GM12873 (cell line): ENCODE measurements around the gene CACNA1C.

ENCODE experiments used
- TF ChIP-seq, protein P1 (sequence below): IDR thresholded peaks from 2 replicates; pipeline ENCODE4 v1.5.1; 2012; ENCODE audit warnings: low read depth, mild to moderate bottlenecking, moderate library complexity, low read length, control low read depth; ENCODE audit not compliant: insufficient read depth; ENCODE audit errors: missing control alignments

Gene CACNA1C

GRCh38 chr12:2225696-2226095 lies 172.9 kb downstream of the CACNA1C start:
- TF ChIP-seq, protein P1, sequence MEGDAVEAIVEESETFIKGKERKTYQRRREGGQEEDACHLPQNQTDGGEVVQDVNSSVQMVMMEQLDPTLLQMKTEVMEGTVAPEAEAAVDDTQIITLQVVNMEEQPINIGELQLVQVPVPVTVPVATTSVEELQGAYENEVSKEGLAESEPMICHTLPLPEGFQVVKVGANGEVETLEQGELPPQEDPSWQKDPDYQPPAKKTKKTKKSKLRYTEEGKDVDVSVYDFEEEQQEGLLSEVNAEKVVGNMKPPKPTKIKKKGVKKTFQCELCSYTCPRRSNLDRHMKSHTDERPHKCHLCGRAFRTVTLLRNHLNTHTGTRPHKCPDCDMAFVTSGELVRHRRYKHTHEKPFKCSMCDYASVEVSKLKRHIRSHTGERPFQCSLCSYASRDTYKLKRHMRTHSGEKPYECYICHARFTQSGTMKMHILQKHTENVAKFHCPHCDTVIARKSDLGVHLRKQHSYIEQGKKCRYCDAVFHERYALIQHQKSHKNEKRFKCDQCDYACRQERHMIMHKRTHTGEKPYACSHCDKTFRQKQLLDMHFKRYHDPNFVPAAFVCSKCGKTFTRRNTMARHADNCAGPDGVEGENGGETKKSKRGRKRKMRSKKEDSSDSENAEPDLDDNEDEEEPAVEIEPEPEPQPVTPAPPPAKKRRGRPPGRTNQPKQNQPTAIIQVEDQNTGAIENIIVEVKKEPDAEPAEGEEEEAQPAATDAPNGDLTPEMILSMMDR, result no peak

- TF ChIP-seq, protein P1, result no peak
These were observed 173.9 kb downstream of the CACNA1C start for GRCh38 chr12:2226641-2227040.

DNA sequence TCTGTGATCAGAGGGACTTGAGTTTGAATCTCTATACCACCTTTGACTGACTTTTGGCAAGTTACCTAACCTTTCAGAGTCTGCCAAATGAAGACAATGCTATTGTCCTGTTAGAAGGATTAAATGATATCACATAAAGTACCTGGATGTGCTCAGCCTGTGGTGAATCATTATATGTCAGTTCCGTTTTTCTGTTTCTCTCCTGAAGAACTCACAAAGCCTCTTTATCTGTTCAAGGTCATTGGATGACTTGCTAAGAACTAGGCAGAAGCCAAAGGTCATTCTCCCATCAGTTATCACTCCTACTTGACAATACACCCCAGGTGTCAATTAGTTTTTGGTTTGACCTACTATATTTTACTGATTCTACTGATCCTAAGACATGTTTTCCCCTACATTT lies 174.6 kb downstream of the CACNA1C start:
- TF ChIP-seq, protein P1, result no peak

DNA sequence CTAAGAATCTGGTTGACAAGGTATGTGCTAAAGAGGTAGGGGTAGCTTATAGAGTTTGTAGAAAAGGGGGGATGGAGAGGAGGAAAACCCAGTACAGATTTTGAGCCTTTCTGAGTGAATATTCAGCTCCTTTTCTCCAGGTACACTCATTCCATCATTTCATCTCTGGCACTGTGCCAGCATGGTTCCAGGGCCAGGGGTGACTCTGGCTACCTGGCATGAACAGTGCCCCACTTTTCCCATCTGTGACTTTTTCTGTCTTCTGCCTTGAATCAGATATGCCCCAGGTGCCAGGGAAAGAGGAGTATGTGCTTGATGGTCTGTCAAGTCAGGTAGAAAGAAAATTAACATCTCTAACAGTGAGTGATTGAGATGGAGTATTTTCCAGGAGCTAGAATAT lies 175.7 kb downstream of the CACNA1C start:
- TF ChIP-seq, protein P1, result no peak

GRCh38 chr12:2229661-2230539 lies 177.1 kb downstream of the CACNA1C start:
- TF ChIP-seq, protein P1, result no peak

- TF ChIP-seq, protein P1, result no peak
These were observed 178.3 kb downstream of the CACNA1C start for GRCh38 chr12:2231011-2231595.

DNA sequence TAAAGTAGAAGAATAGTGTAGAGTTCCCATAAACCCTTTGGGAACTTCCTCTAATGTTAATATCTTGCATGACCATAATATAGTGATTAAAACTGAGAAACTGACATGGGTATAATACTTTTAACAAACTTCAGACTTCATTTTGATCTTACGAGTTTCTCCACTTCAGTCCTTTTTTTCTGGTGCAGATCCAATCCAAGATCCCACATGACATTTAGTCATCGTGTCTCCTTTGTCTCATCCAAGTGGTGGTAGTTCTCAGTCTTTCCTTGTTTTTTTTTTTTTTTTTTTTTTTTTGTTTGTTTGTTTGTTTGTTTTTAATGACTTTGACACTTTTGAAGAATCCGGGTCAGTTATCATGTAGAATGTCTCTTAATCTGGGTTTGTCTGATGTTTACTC lies 179.2 kb downstream of the CACNA1C start:
- TF ChIP-seq, protein P1, result no peak
